Measurements from ENCODE around the gene DPYSL5. TPM values are rescaled to one million over a fixed set of nuclear protein-coding genes. Genes with fewer than 3 reads are reported as not detected.

Gene DPYSL5
- total and polyA plus RNA-seq, 10 of the 15 experiments (the other 5 are each of a cell fraction or from before 2014, with no cell fraction given), result not detected

GRCh38 chr2:26978061-26978596 is 130.2 kb downstream of the DPYSL5 start (continued):
- TF ChIP-seq IRF5 (IDR thresholded peaks at IDR 0.05; ENCODE audit: borderline replicate concordance), result no peak

GRCh38 chr2:26979741-26980140 is 131.8 kb downstream of the DPYSL5 start:
- ATAC-seq (no peak), FAIRE-seq (no peak), DNase-seq (ENCODE audit: low read depth, low spot score) (no peak)
- Histone ChIP-seq H3K4me1 (ENCODE audit: control insufficient read depth, insufficient read depth, low read length) (no peaks in the 10 kb centered on the region), H3K27ac (ENCODE audit: control insufficient read depth, insufficient read depth) (no peak overlapping the region), H3K27me3 (replicated peaks in 1 of 2; ENCODE audit: control insufficient read depth in 2 of 2, insufficient read depth in 2 of 2, low read length in 1 of 2) (peaks cover 0 to 4% of the 10 kb centered on the region in 2 experiments), H3K79me2 (ENCODE audit: control insufficient read depth, insufficient read depth, low read length) (no peaks in the 10 kb centered on the region), H3K4me3 (no peak overlapping the region), H3K36me3 (ENCODE audit: control insufficient read depth in 2 of 2, insufficient read depth in 2 of 2, low read length in 1 of 2) (no peaks in the 10 kb centered on the region), H4K20me1 (ENCODE audit: control insufficient read depth, insufficient read depth) (no peaks in the 10 kb centered on the region), H3K9me3 (replicated peaks; ENCODE audit: control insufficient read depth, insufficient read depth, low read length) (no peaks in the 10 kb centered on the region), H3K4me2 (ENCODE audit: control insufficient read depth, insufficient read depth) (no peak overlapping the region), H3K9ac (ENCODE audit: control insufficient read depth, insufficient read depth, low read length) (no peak overlapping the region), H2AFZ (ENCODE audit: control insufficient read depth, low read depth, low read length) (no peak overlapping the region)
- ChIA-PET RAD21 (ENCODE audit: unreplicated experiment) (no interaction called here), SMC1A (ENCODE audit: uncharacterized antibody, unreplicated experiment) (no interaction called here), POLR2A (no interaction called here), CTCF (interaction anchor here (0.7 kb wide), 1 partner anchor 17 kb away, joined by 3 read pairs; no protein-coding TSS in a partner anchor)
- TF ChIP-seq SIX5 (IDR thresholded peaks at IDR 0.05; ENCODE audit: low read depth, low read length, severe bottlenecking) (no peak), ZNF207 (IDR thresholded peaks at IDR 0.05; ENCODE audit: borderline replicate concordance) (no peak), CHD2 (IDR thresholded peaks at IDR 0.05; ENCODE audit: borderline replicate concordance, low read depth, low read length) (no peak), DPF2 (IDR thresholded peaks at IDR 0.05) (no peak), PML (IDR thresholded peaks at IDR 0.05; ENCODE audit: low read length) (no peak), EGR1 (IDR thresholded peaks at IDR 0.05; ENCODE audit: borderline replicate concordance in 1 of 2, low read depth in 2 of 2, low read length in 2 of 2) (no peak), NRF1 (conservative IDR thresholded peaks at IDR 0.05; ENCODE audit: low read depth, low read length) (no peak), NBN (IDR thresholded peaks at IDR 0.05) (no peak), TCF7 (IDR thresholded peaks at IDR 0.05; ENCODE audit: borderline replicate concordance) (no peak), BACH1 (IDR thresholded peaks at IDR 0.05; ENCODE audit: borderline replicate concordance) (no peak)
- in situ Hi-C loops (cut with MboI), result no loop called here
- WGBS (ENCODE audit: insufficient coverage, insufficient replicate concordance, low lambda C conversion rate, missing lambda C conversion rate), result 15% methylated on average over 2 of the region's 2 CpGs
- intact Hi-C loops (cut with micrococcal nuclease; ENCODE audit: unreplicated experiment), result no loop called here
- no TSS peak for BruUV-seq (replicated peaks)

Data from GM12878 (cell line).